Measurements from ENCODE around the gene PIK3R3.

PIK3R3 gene

DNA sequence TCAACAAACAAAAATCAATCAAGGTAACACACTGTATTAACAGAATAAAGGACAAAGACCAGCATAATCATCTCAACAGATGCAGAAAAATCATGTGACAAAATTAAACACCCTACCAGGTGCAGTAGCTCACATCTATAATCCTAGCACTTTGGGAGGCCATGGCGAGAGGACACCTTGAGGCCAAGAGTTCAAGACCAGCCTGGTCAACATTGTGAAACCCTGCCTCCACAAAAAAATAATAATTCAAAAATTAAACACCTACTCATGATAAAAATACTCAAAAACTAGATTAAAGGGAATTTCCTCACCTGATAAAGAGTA is 35.3 kb downstream of the PIK3R3 start:
- TF ChIP-seq CEBPB (IDR thresholded peaks at IDR 0.05) (no peak), NFIC (IDR thresholded peaks at IDR 0.05) (no peak), EP300 (IDR thresholded peaks at IDR 0.05; ENCODE audit: borderline replicate concordance) (no peak), EGR1 (IDR thresholded peaks at IDR 0.05) (no peak), YY1 (IDR thresholded peaks at IDR 0.05; ENCODE audit: low read depth) (no peak), RAD21 (IDR thresholded peaks at IDR 0.05; ENCODE audit: low read depth) (no peak), TCF12 (IDR thresholded peaks at IDR 0.05; ENCODE audit: low read depth) (no peak), TAF1 (IDR thresholded peaks at IDR 0.05; ENCODE audit: low read depth) (no peak), ZBTB7A (IDR thresholded peaks at IDR 0.05; ENCODE audit: low read depth) (no peak)
- TF ChIP-seq, protein P1, sequence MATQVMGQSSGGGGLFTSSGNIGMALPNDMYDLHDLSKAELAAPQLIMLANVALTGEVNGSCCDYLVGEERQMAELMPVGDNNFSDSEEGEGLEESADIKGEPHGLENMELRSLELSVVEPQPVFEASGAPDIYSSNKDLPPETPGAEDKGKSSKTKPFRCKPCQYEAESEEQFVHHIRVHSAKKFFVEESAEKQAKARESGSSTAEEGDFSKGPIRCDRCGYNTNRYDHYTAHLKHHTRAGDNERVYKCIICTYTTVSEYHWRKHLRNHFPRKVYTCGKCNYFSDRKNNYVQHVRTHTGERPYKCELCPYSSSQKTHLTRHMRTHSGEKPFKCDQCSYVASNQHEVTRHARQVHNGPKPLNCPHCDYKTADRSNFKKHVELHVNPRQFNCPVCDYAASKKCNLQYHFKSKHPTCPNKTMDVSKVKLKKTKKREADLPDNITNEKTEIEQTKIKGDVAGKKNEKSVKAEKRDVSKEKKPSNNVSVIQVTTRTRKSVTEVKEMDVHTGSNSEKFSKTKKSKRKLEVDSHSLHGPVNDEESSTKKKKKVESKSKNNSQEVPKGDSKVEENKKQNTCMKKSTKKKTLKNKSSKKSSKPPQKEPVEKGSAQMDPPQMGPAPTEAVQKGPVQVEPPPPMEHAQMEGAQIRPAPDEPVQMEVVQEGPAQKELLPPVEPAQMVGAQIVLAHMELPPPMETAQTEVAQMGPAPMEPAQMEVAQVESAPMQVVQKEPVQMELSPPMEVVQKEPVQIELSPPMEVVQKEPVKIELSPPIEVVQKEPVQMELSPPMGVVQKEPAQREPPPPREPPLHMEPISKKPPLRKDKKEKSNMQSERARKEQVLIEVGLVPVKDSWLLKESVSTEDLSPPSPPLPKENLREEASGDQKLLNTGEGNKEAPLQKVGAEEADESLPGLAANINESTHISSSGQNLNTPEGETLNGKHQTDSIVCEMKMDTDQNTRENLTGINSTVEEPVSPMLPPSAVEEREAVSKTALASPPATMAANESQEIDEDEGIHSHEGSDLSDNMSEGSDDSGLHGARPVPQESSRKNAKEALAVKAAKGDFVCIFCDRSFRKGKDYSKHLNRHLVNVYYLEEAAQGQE (IDR thresholded peaks at IDR 0.05; ENCODE audit: low read depth): no peak
- TF ChIP-seq, protein P2, sequence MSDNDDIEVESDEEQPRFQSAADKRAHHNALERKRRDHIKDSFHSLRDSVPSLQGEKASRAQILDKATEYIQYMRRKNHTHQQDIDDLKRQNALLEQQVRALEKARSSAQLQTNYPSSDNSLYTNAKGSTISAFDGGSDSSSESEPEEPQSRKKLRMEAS (IDR thresholded peaks at IDR 0.05): no peak
- TF ChIP-seq, protein P3, sequence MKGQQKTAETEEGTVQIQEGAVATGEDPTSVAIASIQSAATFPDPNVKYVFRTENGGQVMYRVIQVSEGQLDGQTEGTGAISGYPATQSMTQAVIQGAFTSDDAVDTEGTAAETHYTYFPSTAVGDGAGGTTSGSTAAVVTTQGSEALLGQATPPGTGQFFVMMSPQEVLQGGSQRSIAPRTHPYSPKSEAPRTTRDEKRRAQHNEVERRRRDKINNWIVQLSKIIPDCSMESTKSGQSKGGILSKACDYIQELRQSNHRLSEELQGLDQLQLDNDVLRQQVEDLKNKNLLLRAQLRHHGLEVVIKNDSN (IDR thresholded peaks at IDR 0.05): no peak

GRCh38 chr1:46096269-46097148 is 35.9 kb downstream of the PIK3R3 start:
- TF ChIP-seq EP300 (IDR thresholded peaks at IDR 0.05; ENCODE audit: borderline replicate concordance) (no peak), TCF12 (IDR thresholded peaks at IDR 0.05; ENCODE audit: low read depth) (no peak)

DNA sequence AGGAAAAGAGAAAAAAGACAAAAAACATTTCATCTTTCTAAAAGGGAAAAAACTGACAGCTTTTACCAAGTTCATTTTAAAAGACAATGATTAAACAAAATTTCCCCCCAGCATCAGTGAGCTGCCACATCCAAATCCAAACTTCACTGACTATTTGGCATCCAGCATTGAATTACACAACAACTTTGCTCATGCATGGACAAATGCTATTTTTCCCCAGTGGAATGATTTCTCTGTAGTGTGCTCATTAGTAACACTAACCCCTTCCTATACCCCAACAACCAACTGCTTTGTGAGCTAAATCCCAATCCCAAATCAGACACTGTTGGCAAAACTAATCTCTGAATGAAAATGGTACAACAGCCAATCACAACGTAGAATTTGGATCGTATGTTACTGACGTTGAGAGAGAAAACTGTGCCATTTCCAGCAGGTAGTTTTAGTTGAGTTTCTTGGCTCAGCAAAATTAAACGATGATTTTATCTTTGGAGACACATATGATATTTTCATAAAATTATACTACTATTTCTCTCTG is 37.9 kb downstream of the PIK3R3 start:
- TF ChIP-seq ZBTB7A (IDR thresholded peaks at IDR 0.05; ENCODE audit: low read depth): no peak
- TF ChIP-seq, protein P3 (IDR thresholded peaks at IDR 0.05): no peak
- TF ChIP-seq CEBPB (IDR thresholded peaks at IDR 0.05): no peak
- TF ChIP-seq EP300 (IDR thresholded peaks at IDR 0.05; ENCODE audit: borderline replicate concordance): no peak
- no peak for TF ChIP-seq NFIC (IDR thresholded peaks at IDR 0.05)
- no peak for TF ChIP-seq RAD21 (IDR thresholded peaks at IDR 0.05; ENCODE audit: low read depth)
- TF ChIP-seq FOXM1 (IDR thresholded peaks at IDR 0.05; ENCODE audit: borderline replicate concordance, low read depth): no peak
- no peak for TF ChIP-seq TCF12 (IDR thresholded peaks at IDR 0.05; ENCODE audit: low read depth)
- no peak for TF ChIP-seq CREB1 (IDR thresholded peaks at IDR 0.05; ENCODE audit: low read depth)
- TF ChIP-seq YY1 (IDR thresholded peaks at IDR 0.05; ENCODE audit: low read depth): no peak
- TF ChIP-seq, protein P2 (IDR thresholded peaks at IDR 0.05): no peak
- TF ChIP-seq, protein P1 (IDR thresholded peaks at IDR 0.05; ENCODE audit: low read depth): no peak
- TF ChIP-seq TEAD4 (IDR thresholded peaks at IDR 0.05): no peak
- TF ChIP-seq TAF1 (IDR thresholded peaks at IDR 0.05; ENCODE audit: low read depth): no peak

DNA sequence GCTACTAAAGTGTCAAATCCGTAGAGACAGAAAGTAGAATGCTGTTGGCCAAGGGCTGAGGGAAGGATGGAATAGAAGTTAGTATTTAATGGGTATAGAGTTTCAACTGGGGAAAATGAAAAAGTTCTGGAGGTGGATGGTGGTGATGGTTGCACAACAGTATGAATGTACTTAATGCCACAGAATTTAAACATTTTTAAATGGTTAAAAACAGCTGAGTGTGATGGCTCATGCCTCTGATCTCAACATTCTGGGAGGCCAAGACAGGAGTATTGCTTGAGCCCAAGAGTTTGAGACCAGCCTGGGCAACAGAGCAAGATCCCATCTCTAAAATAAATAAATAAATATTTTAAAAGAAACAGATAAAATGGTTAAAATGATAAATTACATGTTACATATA is 44.5 kb downstream of the PIK3R3 start:
- TF ChIP-seq, protein P2 (IDR thresholded peaks at IDR 0.05): no peak
- TF ChIP-seq YY1 (IDR thresholded peaks at IDR 0.05; ENCODE audit: low read depth) (no peak), NFIC (IDR thresholded peaks at IDR 0.05) (no peak), TEAD4 (IDR thresholded peaks at IDR 0.05) (no peak), ZBTB7A (IDR thresholded peaks at IDR 0.05; ENCODE audit: low read depth) (no peak), CEBPB (IDR thresholded peaks at IDR 0.05) (peak; percentile 23; the same call in 1 of the 2 replicates)
- TF ChIP-seq, protein P1 (IDR thresholded peaks at IDR 0.05; ENCODE audit: low read depth): no peak

Measured in Ishikawa (cell line).